Amniotic stem cell (primary cell): Measurements from ENCODE around the gene RIOK1.
"Not testable (repeated sequence)": the region's sequence is repeated elsewhere in the genome, so short reads cannot be mapped to it uniquely, and the experiment has no call there.

ENCODE experiments used
- DNase-seq: peaks from one replicate; lab custom pipeline; 2025; lab: John Stamatoyannopoulos, UW

The RIOK1 gene

DNA sequence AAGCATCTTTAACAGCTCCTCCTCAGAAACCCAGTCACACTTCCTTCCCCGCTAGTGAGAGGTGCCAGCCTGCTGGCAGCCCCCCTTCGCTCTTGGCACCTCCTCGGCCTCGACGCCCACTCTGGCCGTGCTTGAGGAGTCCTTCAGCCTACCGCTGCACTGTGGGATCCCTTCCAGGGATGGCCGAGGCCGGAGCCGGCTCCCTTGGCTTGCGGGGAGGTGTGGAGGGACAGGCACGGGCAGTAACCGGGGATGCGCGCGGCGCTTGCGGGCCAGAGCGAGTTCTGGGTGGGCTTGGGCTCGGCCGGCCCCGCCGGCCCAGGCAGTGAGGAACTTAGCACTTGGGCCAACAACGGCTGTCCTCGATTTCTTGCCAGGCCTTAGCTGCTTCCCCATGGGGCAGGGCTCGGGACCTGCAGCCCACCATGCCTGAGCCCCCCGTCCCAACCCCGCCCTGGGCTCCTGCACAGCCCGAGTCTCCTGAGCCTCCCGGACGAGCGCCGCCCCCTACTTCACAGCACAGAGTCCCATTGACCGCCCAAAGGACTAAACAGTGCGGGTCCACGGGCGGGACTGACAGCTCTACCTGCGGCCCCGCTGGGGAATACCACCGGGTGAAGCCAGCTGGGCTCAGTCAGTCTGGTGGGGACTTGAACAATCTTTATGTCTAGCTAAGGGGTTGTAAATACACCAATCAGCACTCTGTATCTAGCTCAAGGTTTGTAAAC lies 51.6 kb downstream of the RIOK1 start:
- DNase-seq, result no peak

DNA sequence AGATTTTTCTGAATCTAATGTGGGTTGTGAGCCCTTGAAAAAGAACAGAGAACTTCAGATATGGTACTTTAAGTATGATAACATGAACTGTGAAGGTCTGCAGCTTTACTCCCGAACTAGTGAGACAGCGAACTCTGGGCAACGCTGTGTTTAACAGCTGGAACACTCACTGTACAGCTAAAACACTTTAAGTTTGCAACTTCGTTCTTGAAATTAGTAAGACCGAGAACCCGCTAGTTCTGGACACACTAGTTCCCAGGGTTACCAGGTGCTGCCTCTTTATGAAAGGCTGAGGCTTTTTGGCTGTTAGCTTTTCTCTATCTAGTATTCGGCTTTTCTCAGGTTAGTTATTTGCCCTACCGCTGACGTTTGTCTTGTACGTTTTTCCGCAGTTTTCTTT lies 52.9 kb downstream of the RIOK1 start:
- no peak for DNase-seq

DNA sequence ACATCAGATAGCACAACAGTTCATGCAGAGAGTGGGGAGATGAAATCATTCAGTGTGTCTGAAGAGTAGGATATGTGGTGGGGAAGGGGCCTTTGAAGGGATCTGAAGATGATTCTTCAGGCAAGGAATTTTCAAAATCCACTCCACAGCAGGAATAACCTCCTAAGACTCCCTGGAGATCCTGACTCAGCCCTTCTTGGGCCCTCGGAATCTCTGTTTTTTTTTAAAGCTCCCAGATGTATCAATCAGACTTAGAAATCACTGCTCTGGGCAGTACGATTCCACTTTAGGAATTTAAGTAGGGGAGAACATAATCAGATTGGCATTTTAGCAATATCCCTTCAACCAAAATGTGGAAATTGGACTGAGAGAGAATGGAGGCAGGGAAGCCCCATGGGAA lies 55.5 kb downstream of the RIOK1 start:
- DNase-seq, result no peak

DNA sequence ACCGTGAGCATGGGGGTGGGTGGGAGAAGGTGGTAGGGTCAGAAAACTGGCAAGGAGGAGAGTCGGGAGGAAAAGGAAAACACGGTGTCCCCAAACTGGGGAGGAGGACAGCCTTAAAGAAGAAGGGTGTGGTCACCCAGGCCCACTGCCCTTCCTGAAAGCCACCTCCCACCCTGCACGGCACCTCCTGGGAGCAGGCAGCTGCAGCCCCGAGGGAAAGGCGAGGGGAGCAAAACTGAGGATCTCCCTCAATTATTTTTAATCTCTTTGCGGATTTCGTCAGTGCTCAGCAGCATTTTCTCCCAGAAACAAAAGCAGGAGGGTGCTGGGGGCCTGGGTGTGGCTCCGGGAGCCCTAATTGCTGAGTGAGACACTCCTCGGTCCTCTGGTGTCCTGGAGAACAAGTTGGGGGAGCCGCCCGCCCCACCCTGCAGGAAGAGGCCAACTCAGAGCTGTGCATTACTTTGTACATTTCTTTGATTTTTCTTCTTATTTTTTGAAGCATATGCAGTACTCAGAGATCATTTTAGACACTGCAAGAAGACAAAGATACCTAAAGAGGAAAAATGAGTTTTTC lies 56.4 kb downstream of the RIOK1 start:
- no peak for DNase-seq

DNA sequence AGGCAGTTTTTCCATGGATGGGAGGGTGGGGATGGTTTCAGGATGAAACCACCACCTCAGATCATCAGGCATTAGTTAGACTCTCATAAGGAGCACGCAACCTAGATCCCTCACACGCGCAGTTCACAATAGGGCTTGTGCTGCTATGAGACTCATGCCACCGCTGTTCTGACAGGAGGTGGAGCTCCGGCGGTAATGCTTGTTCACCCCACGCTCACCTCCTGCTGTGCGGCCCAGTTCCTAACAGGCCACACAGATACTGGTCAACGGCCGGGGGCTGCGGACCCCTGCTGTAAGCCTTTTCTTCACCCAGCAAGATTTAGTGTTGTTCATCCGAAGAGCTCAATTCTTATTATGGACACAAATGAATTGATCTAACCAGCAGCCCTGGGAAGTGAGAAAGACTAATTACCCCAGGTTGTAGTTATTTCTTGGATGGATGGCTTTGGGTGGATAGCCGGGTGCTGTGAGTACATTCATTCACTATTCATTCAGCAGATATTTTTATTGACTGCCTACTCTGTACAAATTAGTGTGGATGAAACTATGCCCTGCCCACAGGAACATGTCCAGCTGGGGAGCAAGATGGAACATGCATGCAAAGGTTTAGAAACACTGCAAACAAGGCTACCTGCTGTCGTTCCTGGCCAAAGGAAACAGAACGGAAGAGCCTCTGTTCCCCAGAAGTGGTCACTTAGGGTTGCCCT lies 57.2 kb downstream of the RIOK1 start:
- DNase-seq, result no peak

DNA sequence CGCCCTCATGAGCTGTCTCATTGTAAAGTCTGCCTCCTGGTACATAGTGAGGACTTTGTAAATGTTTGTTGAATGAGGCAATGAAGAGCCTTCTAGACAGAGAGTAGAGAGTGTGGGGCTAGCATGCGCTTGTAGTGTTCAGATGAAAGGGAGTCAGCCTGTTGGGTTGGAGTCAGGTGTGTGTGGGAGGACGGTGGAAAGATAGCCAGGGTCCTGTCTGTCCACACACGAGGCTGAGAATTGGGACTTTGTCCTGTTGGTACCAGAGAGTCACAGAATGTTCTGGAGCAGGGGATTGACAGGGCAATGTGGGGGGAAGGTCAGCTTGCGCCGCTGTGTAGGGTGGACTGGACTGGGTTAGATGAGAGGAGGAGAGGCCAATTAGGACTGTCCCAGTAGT lies 58.6 kb downstream of the RIOK1 start:
- no peak for DNase-seq

DNA sequence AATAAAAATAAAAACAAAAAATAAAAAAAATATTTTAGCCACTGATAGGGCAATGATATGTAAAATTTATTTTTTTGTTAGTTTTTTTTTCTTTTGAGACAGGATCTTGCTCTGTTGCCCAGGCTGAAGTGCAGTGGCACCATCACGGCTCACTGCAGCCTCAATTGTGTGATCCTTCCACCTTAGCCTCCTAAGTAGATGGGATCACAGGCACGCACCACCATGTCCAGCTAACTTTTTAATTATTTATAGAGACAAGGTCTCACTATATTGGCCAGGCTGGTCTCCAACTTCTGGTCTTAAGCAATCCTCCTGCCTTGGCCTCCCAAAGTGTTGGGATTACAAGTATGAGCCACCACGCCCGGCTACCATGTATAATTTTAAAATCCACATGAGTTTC lies 59.4 kb downstream of the RIOK1 start:
- no peak for DNase-seq

DNA sequence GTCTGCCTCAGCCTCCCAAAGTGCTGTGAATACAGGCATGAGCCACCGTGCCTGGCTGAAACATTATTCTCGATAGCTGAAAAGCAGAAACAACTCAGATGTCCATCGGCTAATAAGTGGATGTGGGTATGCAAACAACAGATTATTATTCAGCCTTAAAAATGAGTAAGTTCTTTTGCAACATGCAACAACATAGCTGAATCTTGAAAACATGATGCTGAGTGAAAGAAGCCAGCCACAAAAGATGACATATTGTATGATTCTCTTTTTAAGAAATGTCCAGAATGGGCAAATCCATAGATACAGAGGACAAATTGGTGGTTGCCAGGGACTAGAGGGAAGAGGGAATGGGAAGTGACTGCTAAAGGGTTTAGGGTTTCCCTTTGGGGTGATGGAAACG lies 61.7 kb downstream of the RIOK1 start:
- no peak for DNase-seq

DNA sequence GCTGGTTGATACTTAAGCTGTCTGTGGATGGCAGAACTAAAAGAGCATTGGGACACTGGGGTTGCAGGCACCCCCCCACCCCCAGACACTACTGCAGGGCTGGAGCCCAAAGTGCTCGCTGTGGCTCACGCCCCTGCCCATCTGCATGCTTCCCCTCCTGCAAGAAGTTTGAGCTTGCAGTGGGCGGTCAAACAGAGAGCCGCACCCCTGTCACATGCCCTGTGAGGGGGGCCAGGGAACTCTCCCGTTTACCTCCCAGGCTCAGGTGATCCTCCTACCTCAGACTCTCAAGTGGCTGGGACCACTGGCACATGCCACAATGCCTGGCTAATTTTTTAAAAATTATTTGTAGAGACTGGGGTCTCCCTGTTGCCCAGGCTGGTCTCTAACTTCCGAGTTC lies 63.3 kb downstream of the RIOK1 start:
- DNase-seq, result no peak

DNA sequence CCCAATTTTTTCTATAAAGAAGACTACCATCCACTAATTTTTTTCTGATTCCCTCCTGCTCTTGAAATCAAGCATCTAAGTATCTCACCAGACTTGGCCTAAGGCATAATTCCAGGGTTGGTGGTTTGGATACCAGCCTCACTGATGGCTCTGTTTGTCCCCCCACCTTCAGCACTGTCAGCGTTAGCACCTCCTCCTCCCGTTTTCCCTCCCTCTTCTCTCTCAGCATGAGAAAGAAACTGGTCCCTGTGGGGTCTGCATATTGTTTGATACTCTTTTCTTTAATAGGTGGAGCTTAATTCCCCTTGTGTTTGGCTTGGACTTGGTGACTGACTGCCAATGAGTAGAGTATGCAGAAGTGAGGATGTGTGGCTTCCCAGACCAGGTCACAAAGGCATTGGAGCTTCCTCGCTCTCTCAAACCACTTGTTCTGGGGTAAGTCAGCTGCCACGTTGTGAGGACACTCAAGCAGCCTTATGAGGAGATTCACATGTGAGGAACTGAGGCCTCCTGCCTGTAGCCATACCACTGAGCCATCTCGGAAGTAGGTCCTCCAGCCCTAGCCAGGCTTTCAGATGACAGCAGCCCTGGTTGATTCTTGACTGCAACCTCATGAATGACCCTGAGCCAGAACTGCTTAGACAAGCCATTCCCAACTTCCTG lies 65.2 kb downstream of the RIOK1 start:
- DNase-seq, result no peak

DNA sequence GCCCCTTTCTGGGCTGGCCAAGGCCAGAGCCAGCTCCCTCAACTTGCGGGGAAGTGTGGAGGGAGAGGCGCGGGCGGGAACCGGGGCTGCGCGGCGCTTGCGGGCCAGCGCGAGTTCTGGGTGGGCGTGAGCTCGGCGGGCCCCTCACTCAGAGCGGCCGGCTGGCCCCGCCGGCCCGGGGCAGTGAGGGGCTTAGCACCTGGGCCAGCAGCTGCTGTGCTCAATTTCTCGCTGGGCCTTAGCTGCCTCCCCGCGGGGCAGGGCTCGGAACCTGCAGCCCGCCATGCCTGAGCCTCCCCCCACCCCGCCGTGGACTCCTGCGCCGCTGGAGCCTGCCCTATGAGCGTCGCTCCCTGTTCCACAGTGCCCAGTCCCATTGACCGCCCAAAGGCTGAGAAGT lies 66.7 kb downstream of the RIOK1 start:
- not testable (repeated sequence) for DNase-seq

DNA sequence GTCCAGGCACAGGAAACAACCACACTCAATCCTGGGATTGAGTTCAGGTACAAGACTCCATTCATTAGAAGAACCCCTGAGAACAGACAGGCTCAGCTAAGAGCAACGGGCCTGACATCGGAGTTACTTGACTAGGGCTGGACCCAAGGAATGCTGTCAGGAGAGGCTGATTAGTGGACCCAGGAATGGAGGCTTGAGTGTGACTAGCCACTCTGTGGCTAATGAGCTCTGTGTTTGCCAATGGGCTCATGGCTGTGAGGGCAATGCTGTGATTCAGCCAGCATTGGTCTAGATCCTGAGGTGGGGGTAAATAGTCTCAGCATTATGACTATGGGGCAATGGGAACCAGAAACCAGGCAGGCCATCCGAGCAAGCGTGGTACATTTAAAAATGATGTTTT lies 71.8 kb downstream of the RIOK1 start:
- DNase-seq, result no peak

DNA sequence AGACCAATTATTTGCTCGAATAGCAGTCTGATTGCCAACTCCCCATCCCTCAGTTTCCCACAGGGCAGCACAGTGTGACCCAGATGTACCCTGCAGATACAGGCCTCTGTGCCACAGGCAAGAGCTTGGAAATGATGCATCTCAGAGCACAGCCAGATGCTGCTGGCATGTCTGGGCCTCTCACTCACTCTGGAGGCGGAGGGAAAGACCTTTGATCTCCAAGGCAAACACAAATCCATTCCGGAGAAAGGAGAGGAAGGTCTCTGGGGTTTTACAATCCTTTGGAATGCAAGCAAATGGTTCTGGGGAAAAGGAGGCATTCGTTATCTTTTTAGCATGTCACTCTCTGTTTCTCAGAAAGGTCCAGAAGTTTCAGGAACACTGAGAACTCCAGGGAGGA lies 74.2 kb downstream of the RIOK1 start:
- DNase-seq, result no peak

DNA sequence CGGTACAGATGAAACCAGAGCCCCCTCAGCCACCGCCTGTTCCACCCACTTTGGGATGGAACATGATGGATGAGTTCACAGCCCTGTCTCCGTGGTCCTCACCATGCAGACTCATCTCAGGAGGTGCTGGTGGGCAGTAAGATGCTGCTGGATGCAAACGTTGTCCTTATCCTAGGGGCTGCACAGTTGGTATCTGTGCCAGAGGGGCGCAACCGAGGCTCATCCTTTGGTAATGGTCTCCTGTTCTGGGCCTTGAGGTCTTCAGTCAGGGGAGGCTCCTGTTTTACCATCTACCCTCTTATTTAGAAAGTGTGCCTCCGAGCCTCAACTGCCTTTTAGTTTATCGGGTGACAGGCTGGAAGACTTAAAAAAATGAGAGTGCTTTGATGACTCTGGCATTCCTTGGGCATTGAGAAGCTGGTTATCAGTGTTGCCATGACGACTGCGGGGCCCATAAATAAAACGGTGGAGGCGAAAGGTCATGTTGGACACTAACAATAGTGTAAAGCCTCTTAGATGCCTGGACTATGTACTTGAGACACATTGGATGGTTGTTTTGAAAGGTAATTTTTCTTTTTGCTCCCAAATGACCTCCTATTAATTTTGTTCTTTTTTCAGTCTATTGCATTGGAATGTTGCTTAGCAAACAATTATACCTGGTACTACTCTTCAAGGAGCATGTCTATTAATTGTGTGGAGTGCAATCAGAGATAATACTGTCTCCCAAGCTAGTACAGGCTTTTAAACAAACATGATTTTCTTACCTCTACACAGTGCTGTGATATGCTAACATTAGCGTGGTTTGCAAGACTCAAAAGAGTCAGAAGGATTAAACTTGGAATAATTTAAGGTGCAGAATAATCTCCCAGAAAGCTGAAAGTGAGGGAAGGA lies 77.6 kb downstream of the RIOK1 start:
- no peak for DNase-seq
